Measurements from ENCODE around the gene B4GALT1.
A peak's percentile ranks its signal among the peaks of the same experiment; 100 is the strongest.

B4GALT1 gene

GRCh38 chr9:33153666-33154065, 13.5 kb downstream of the B4GALT1 start:
- Histone ChIP-seq H3K4me3 (ENCODE audit: insufficient read depth, low read depth, low read length, poor library complexity, severe bottlenecking) (no peak overlapping the region), H3K27ac (ENCODE audit: insufficient read depth, low read length, poor library complexity, severe bottlenecking) (peak overlapping the region; percentile 14), H3K27me3 (replicated peaks; ENCODE audit: control insufficient read depth, insufficient read depth, low read length, poor library complexity, severe bottlenecking) (no peaks in the 10 kb centered on the region), H3K36me3 (ENCODE audit: control insufficient read depth, insufficient read depth, low read length) (no peaks in the 10 kb centered on the region), H3K9me3 (ENCODE audit: control insufficient read depth, low read length) (no peaks in the 10 kb centered on the region), H3K4me1 (ENCODE audit: control insufficient read depth, insufficient read depth, low read length, poor library complexity, severe bottlenecking) (peaks cover 41% of the 10 kb centered on the region)
- DNase-seq, result no peak

GRCh38 chr9:33153001-33153400, 14.1 kb downstream of the B4GALT1 start:
- no peak for DNase-seq
- H3K9me3 ChIP-seq (ENCODE audit: control insufficient read depth, low read length), result no peaks in the 10 kb centered on the region
- peak overlapping the region; percentile 26 for H3K27ac ChIP-seq (ENCODE audit: insufficient read depth, low read length, poor library complexity, severe bottlenecking)
- no peaks in the 10 kb centered on the region for H3K36me3 ChIP-seq (ENCODE audit: control insufficient read depth, insufficient read depth, low read length)
- no peak overlapping the region for H3K4me3 ChIP-seq (ENCODE audit: insufficient read depth, low read depth, low read length, poor library complexity, severe bottlenecking)
- no peaks in the 10 kb centered on the region for H3K27me3 ChIP-seq (replicated peaks; ENCODE audit: control insufficient read depth, insufficient read depth, low read length, poor library complexity, severe bottlenecking)
- peaks cover 34% of the 10 kb centered on the region for H3K4me1 ChIP-seq (ENCODE audit: control insufficient read depth, insufficient read depth, low read length, poor library complexity, severe bottlenecking)

- Histone ChIP-seq H3K4me1 (ENCODE audit: control insufficient read depth, insufficient read depth, low read length, poor library complexity, severe bottlenecking) (peaks cover 27% of the 10 kb centered on the region), H3K36me3 (ENCODE audit: control insufficient read depth, insufficient read depth, low read length) (no peaks in the 10 kb centered on the region), H3K4me3 (ENCODE audit: insufficient read depth, low read depth, low read length, poor library complexity, severe bottlenecking) (no peak overlapping the region), H3K9me3 (ENCODE audit: control insufficient read depth, low read length) (no peaks in the 10 kb centered on the region), H3K27me3 (replicated peaks; ENCODE audit: control insufficient read depth, insufficient read depth, low read length, poor library complexity, severe bottlenecking) (no peaks in the 10 kb centered on the region), H3K27ac (ENCODE audit: insufficient read depth, low read length, poor library complexity, severe bottlenecking) (no peak overlapping the region)
- DNase-seq, result no peak
These were observed 15.5 kb downstream of the B4GALT1 start for GRCh38 chr9:33151601-33152000.

- no peaks in the 10 kb centered on the region for H3K27me3 ChIP-seq (replicated peaks; ENCODE audit: control insufficient read depth, insufficient read depth, low read length, poor library complexity, severe bottlenecking)
- DNase-seq, result no peak
- H3K4me3 ChIP-seq (ENCODE audit: insufficient read depth, low read depth, low read length, poor library complexity, severe bottlenecking), result no peak overlapping the region
- H3K27ac ChIP-seq (ENCODE audit: insufficient read depth, low read length, poor library complexity, severe bottlenecking), result no peak overlapping the region
- no peaks in the 10 kb centered on the region for H3K9me3 ChIP-seq (ENCODE audit: control insufficient read depth, low read length)
- H3K36me3 ChIP-seq (ENCODE audit: control insufficient read depth, insufficient read depth, low read length), result no peaks in the 10 kb centered on the region
- peaks cover 27% of the 10 kb centered on the region for H3K4me1 ChIP-seq (ENCODE audit: control insufficient read depth, insufficient read depth, low read length, poor library complexity, severe bottlenecking)
These were observed 16.1 kb downstream of the B4GALT1 start for GRCh38 chr9:33151007-33151557.

GRCh38 chr9:33148367-33149014, 18.6 kb downstream of the B4GALT1 start:
- no peak overlapping the region for H3K4me3 ChIP-seq (ENCODE audit: insufficient read depth, low read depth, low read length, poor library complexity, severe bottlenecking)
- no peak for DNase-seq
- no peaks in the 10 kb centered on the region for H3K36me3 ChIP-seq (ENCODE audit: control insufficient read depth, insufficient read depth, low read length)
- peaks cover 30% of the 10 kb centered on the region for H3K4me1 ChIP-seq (ENCODE audit: control insufficient read depth, insufficient read depth, low read length, poor library complexity, severe bottlenecking)
- H3K27me3 ChIP-seq (replicated peaks; ENCODE audit: control insufficient read depth, insufficient read depth, low read length, poor library complexity, severe bottlenecking), result no peaks in the 10 kb centered on the region
- no peak overlapping the region for H3K27ac ChIP-seq (ENCODE audit: insufficient read depth, low read length, poor library complexity, severe bottlenecking)
- H3K9me3 ChIP-seq (ENCODE audit: control insufficient read depth, low read length), result no peaks in the 10 kb centered on the region

GRCh38 chr9:33147416-33148169, 19.5 kb downstream of the B4GALT1 start:
- Histone ChIP-seq H3K4me3 (ENCODE audit: insufficient read depth, low read depth, low read length, poor library complexity, severe bottlenecking) (no peak overlapping the region), H3K4me1 (ENCODE audit: control insufficient read depth, insufficient read depth, low read length, poor library complexity, severe bottlenecking) (peaks cover 30% of the 10 kb centered on the region), H3K27ac (ENCODE audit: insufficient read depth, low read length, poor library complexity, severe bottlenecking) (no peak overlapping the region), H3K36me3 (ENCODE audit: control insufficient read depth, insufficient read depth, low read length) (no peaks in the 10 kb centered on the region), H3K9me3 (ENCODE audit: control insufficient read depth, low read length) (no peaks in the 10 kb centered on the region), H3K27me3 (replicated peaks; ENCODE audit: control insufficient read depth, insufficient read depth, low read length, poor library complexity, severe bottlenecking) (no peaks in the 10 kb centered on the region)
- no peak for DNase-seq

- H3K27ac ChIP-seq (ENCODE audit: insufficient read depth, low read length, poor library complexity, severe bottlenecking), result no peak overlapping the region
- peaks cover 37% of the 10 kb centered on the region for H3K4me1 ChIP-seq (ENCODE audit: control insufficient read depth, insufficient read depth, low read length, poor library complexity, severe bottlenecking)
- DNase-seq, result no peak
- H3K27me3 ChIP-seq (replicated peaks; ENCODE audit: control insufficient read depth, insufficient read depth, low read length, poor library complexity, severe bottlenecking), result no peaks in the 10 kb centered on the region
- no peaks in the 10 kb centered on the region for H3K36me3 ChIP-seq (ENCODE audit: control insufficient read depth, insufficient read depth, low read length)
- H3K9me3 ChIP-seq (ENCODE audit: control insufficient read depth, low read length), result no peaks in the 10 kb centered on the region
- no peak overlapping the region for H3K4me3 ChIP-seq (ENCODE audit: insufficient read depth, low read depth, low read length, poor library complexity, severe bottlenecking)
These were observed 20.8 kb downstream of the B4GALT1 start for GRCh38 chr9:33146298-33146697.

- Histone ChIP-seq H3K27ac (ENCODE audit: insufficient read depth, low read length, poor library complexity, severe bottlenecking) (no peak overlapping the region), H3K27me3 (replicated peaks; ENCODE audit: control insufficient read depth, insufficient read depth, low read length, poor library complexity, severe bottlenecking) (no peaks in the 10 kb centered on the region), H3K36me3 (ENCODE audit: control insufficient read depth, insufficient read depth, low read length) (no peaks in the 10 kb centered on the region), H3K4me1 (ENCODE audit: control insufficient read depth, insufficient read depth, low read length, poor library complexity, severe bottlenecking) (peaks cover 50% of the 10 kb centered on the region), H3K9me3 (ENCODE audit: control insufficient read depth, low read length) (no peaks in the 10 kb centered on the region), H3K4me3 (ENCODE audit: insufficient read depth, low read depth, low read length, poor library complexity, severe bottlenecking) (no peak overlapping the region)
- no peak for DNase-seq
These were observed 22.6 kb downstream of the B4GALT1 start for GRCh38 chr9:33144551-33144950.

- no peak for DNase-seq
- Histone ChIP-seq H3K36me3 (ENCODE audit: control insufficient read depth, insufficient read depth, low read length) (no peaks in the 10 kb centered on the region), H3K9me3 (ENCODE audit: control insufficient read depth, low read length) (no peaks in the 10 kb centered on the region), H3K27me3 (replicated peaks; ENCODE audit: control insufficient read depth, insufficient read depth, low read length, poor library complexity, severe bottlenecking) (no peaks in the 10 kb centered on the region), H3K27ac (ENCODE audit: insufficient read depth, low read length, poor library complexity, severe bottlenecking) (peak overlapping the region; percentile 11), H3K4me3 (ENCODE audit: insufficient read depth, low read depth, low read length, poor library complexity, severe bottlenecking) (no peak overlapping the region), H3K4me1 (ENCODE audit: control insufficient read depth, insufficient read depth, low read length, poor library complexity, severe bottlenecking) (peaks cover 54% of the 10 kb centered on the region)
These were observed 23.9 kb downstream of the B4GALT1 start for GRCh38 chr9:33143241-33143661.

- no peaks in the 10 kb centered on the region for H3K27me3 ChIP-seq (replicated peaks; ENCODE audit: control insufficient read depth, insufficient read depth, low read length, poor library complexity, severe bottlenecking)
- H3K9me3 ChIP-seq (ENCODE audit: control insufficient read depth, low read length), result no peaks in the 10 kb centered on the region
- peaks cover 60% of the 10 kb centered on the region for H3K4me1 ChIP-seq (ENCODE audit: control insufficient read depth, insufficient read depth, low read length, poor library complexity, severe bottlenecking)
- H3K36me3 ChIP-seq (ENCODE audit: control insufficient read depth, insufficient read depth, low read length), result no peaks in the 10 kb centered on the region
- H3K4me3 ChIP-seq (ENCODE audit: insufficient read depth, low read depth, low read length, poor library complexity, severe bottlenecking), result no peak overlapping the region
- no peak overlapping the region for H3K27ac ChIP-seq (ENCODE audit: insufficient read depth, low read length, poor library complexity, severe bottlenecking)
- DNase-seq, result no peak
These were observed 24.6 kb downstream of the B4GALT1 start for GRCh38 chr9:33142535-33142934.
